DOHH2 (cell line): ENCODE measurements around the gene PRM3.

ENCODE experiments used
- H3F3A ChIP-seq: fragments of 200-600 bp; sonication (generic), shearing (Covaris generic); 2 replicates; pipeline ENCODE4 v1.6.0; 2016; ENCODE audit warnings: antibody characterized with exemption, mild to moderate bottlenecking; ENCODE audit not compliant: control insufficient read depth, insufficient read depth
- H3K27ac ChIP-seq: fragments of 200-600 bp; sonication (generic); 2 replicates; pipeline ENCODE4 v1.5.1; 2014; ENCODE audit warnings: low read depth, mild to moderate bottlenecking, low read length, moderate library complexity
- H3K27me3 ChIP-seq: fragments of 200-600 bp; sonication (generic); 2 replicates; pipeline ENCODE4 v1.6.1; 2014; ENCODE audit warnings: mild to moderate bottlenecking, low read length, mixed read lengths; ENCODE audit not compliant: control insufficient read depth
- H3K36me3 ChIP-seq: fragments of 200-600 bp; sonication (generic); 2 replicates; pipeline ENCODE4 v1.6.1; 2014; ENCODE audit warnings: mild to moderate bottlenecking, low read length, moderate library complexity, mixed read lengths; ENCODE audit not compliant: control insufficient read depth
- H3K4me1 ChIP-seq: fragments of 200-600 bp; sonication (generic); 2 replicates; pipeline ENCODE4 v1.6.1; 2014; ENCODE audit warnings: mild to moderate bottlenecking, low read length, mixed read lengths; ENCODE audit not compliant: control insufficient read depth
- H3K4me2 ChIP-seq: fragments of 200-600 bp; sonication (generic); 2 replicates; pipeline ENCODE4 v1.6.0; 2014; ENCODE audit warnings: mild to moderate bottlenecking, low read length, moderate library complexity
- H3K4me3 ChIP-seq: fragments of 200-600 bp; sonication (generic); 2 replicates; pipeline ENCODE4 v1.5.1; 2014; ENCODE audit warnings: mild to moderate bottlenecking, low read length, mixed read lengths
- H3K79me2 ChIP-seq: fragments of 200-600 bp; sonication (generic); 2 replicates; pipeline ENCODE4 v1.6.1; 2014; ENCODE audit warnings: mild to moderate bottlenecking, low read length, mixed read lengths; ENCODE audit not compliant: control insufficient read depth
- H3K9me2 ChIP-seq: fragments of 200-600 bp; sonication (generic); replicated peaks from 2 replicates; pipeline ENCODE4 v1.6.1; 2014; ENCODE audit warnings: mild to moderate bottlenecking, low read length, mixed read lengths; ENCODE audit not compliant: control insufficient read depth
- H3K9me3 ChIP-seq: fragments of 200-600 bp; sonication (generic); 2 replicates; pipeline ENCODE4 v1.6.1; 2014; ENCODE audit warnings: antibody characterized with exemption, low read length, mixed read lengths; ENCODE audit not compliant: control insufficient read depth, insufficient read depth
- H4K20me1 ChIP-seq: fragments of 200-600 bp; sonication (generic); 2 replicates; pipeline ENCODE4 v1.6.0; 2014; ENCODE audit warnings: low read depth, mild to moderate bottlenecking, antibody characterized with exemption, low read length, moderate library complexity; ENCODE audit not compliant: control insufficient read depth, insufficient read depth
- CTCF ChIP-seq: fragments of 200-600 bp; sonication (generic); IDR thresholded peaks from one replicate; pipeline ENCODE4 v1.5.1; 2014; ENCODE audit warnings: antibody characterized with exemption, mild to moderate bottlenecking, low read depth, low read length; ENCODE audit not compliant: poor library complexity, severe bottlenecking
- EZH2phosphoT487 ChIP-seq: fragments of 200-600 bp; sonication (generic); IDR thresholded peaks from 2 replicates; pipeline ENCODE4 v1.6.1; 2017; ENCODE audit warnings: borderline replicate concordance, mild to moderate bottlenecking, antibody characterized with exemption, low read length, moderate library complexity, mixed read lengths

Gene PRM3

GRCh38 chr16:11278681-11279628 is 5.5 kb upstream of the PRM3 start:
- TF ChIP-seq CTCF = no peak
- TF ChIP-seq EZH2phosphoT487 = no peak
- H3K4me1 ChIP-seq = peaks cover 20% of the 10 kb centered on the region
- no peak overlapping the region for H3K4me3 ChIP-seq
- H3K27ac ChIP-seq = no peak overlapping the region
- H3K27me3 ChIP-seq = no peaks in the 10 kb centered on the region
- no peaks in the 10 kb centered on the region for H3F3A ChIP-seq
- H3K36me3 ChIP-seq = no peaks in the 10 kb centered on the region
- peak overlapping the region; percentile 47 for H3K4me2 ChIP-seq
- H3K9me3 ChIP-seq = no peaks in the 10 kb centered on the region
- H4K20me1 ChIP-seq = no peaks in the 10 kb centered on the region
- H3K9me2 ChIP-seq = no peaks in the 10 kb centered on the region
- H3K79me2 ChIP-seq = no peaks in the 10 kb centered on the region

- peaks cover 15% of the 10 kb centered on the region for H3K4me1 ChIP-seq
- H3K9me3 ChIP-seq = no peaks in the 10 kb centered on the region
- TF ChIP-seq EZH2phosphoT487 = no peak
- no peak for TF ChIP-seq CTCF
- no peaks in the 10 kb centered on the region for H3K79me2 ChIP-seq
- H3K36me3 ChIP-seq = no peaks in the 10 kb centered on the region
- H3K4me2 ChIP-seq = no peak overlapping the region
- H3K27me3 ChIP-seq = no peaks in the 10 kb centered on the region
- H3K27ac ChIP-seq = no peak overlapping the region
- no peaks in the 10 kb centered on the region for H3F3A ChIP-seq
- H3K4me3 ChIP-seq = no peak overlapping the region
- no peaks in the 10 kb centered on the region for H4K20me1 ChIP-seq
- H3K9me2 ChIP-seq = no peaks in the 10 kb centered on the region
These were observed 4.3 kb upstream of the PRM3 start for GRCh38 chr16:11277607-11278337.

DNA sequence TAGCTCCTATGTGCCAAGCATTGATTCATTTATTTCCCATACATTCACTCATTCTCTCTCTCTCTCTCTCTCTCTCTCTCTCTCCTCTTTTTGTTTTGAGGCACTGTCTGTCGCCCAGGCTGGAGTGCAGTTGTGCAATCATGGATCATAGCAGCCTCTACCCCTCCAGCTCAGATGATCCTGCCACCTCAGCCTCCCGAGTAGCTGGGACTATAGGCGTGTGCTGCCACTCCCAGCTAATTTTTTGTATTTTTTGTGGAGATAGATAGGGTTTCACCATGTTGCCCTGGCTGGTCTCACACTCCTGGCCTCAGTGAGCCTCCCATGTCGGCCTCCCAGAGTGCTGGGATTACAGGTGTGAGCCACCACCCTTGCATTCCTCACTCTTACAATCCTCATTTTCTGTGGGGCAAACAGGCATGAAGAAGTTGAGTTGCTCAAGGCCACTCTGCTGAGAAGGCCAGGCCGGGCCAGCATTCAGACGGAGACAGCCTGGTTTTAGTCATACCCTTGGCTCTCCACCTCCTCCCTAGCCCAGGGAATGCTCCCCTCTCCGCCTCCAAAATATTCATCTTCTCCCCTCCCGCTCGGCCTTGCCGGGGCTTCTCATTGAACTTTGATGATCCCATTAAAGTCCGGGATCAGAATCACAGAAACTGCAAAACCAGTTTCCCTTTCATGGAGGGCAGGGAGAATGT is 3.6 kb upstream of the PRM3 start:
- H3K79me2 ChIP-seq = no peaks in the 10 kb centered on the region
- no peaks in the 10 kb centered on the region for H3K9me3 ChIP-seq
- no peak overlapping the region for H3K27ac ChIP-seq
- no peaks in the 10 kb centered on the region for H3K27me3 ChIP-seq
- H3K4me1 ChIP-seq = peaks cover 15% of the 10 kb centered on the region
- no peaks in the 10 kb centered on the region for H3F3A ChIP-seq
- H3K36me3 ChIP-seq = no peaks in the 10 kb centered on the region
- no peaks in the 10 kb centered on the region for H3K9me2 ChIP-seq
- TF ChIP-seq CTCF = no peak
- no peak for TF ChIP-seq EZH2phosphoT487
- H3K4me2 ChIP-seq = no peak overlapping the region
- H4K20me1 ChIP-seq = no peaks in the 10 kb centered on the region
- no peak overlapping the region for H3K4me3 ChIP-seq
